ENCODE measurements around the gene AGAP5. TPM values are rescaled to one million over a fixed set of nuclear protein-coding genes. Genes with fewer than 3 reads are reported as not detected.
"Not testable (repeated sequence)": the region's sequence is repeated elsewhere in the genome, so short reads cannot be mapped to it uniquely, and the experiment has no call there.

Gene AGAP5
- total RNA-seq, 1 experiment from 2014 or later: 14.3 TPM

GRCh38 chr10:73668378-73668777, 29.5 kb downstream of the AGAP5 start:
- H3K27ac Mint-ChIP-seq (ENCODE audit: unreplicated experiment); H3K4me1 Mint-ChIP-seq (ENCODE audit: low read depth, unreplicated experiment); CTCF ChIA-PET; H3K36me3 Mint-ChIP-seq (ENCODE audit: insufficient read depth, unreplicated experiment); H3K9me3 Mint-ChIP-seq (ENCODE audit: unreplicated experiment); intact Hi-C loops (cut with micrococcal nuclease; ENCODE audit: unreplicated experiment); BruUV-seq (replicated peaks); H3K36me3 ChIP-seq (ENCODE audit: control insufficient read depth, insufficient read depth, low read length); H3K4me1 ChIP-seq; H3K4me3 Mint-ChIP-seq (ENCODE audit: unreplicated experiment); H3K27me3 ChIP-seq (replicated peaks; ENCODE audit: control insufficient read depth, insufficient read depth, low read length); POLR2A ChIA-PET; H3K9me3 ChIP-seq; H3K27me3 Mint-ChIP-seq (ENCODE audit: insufficient read depth, unreplicated experiment); DNase-seq; H3K4me3 ChIP-seq (ENCODE audit: low read depth, low read length): not testable (repeated sequence)

GRCh38 chr10:73666153-73666809, 31.6 kb downstream of the AGAP5 start:
- H3K4me1 Mint-ChIP-seq (ENCODE audit: low read depth, unreplicated experiment); H3K9me3 Mint-ChIP-seq (ENCODE audit: unreplicated experiment); H3K4me3 ChIP-seq (ENCODE audit: low read depth, low read length); DNase-seq; H3K4me3 Mint-ChIP-seq (ENCODE audit: unreplicated experiment); H3K36me3 Mint-ChIP-seq (ENCODE audit: insufficient read depth, unreplicated experiment); H3K4me1 ChIP-seq; POLR2A ChIA-PET; H3K27me3 Mint-ChIP-seq (ENCODE audit: insufficient read depth, unreplicated experiment); H3K9me3 ChIP-seq; H3K27me3 ChIP-seq (replicated peaks; ENCODE audit: control insufficient read depth, insufficient read depth, low read length); H3K27ac Mint-ChIP-seq (ENCODE audit: unreplicated experiment); H3K36me3 ChIP-seq (ENCODE audit: control insufficient read depth, insufficient read depth, low read length); BruUV-seq (replicated peaks); intact Hi-C loops (cut with micrococcal nuclease; ENCODE audit: unreplicated experiment); CTCF ChIA-PET: not testable (repeated sequence)

GRCh38 chr10:73665581-73665980, 32.3 kb downstream of the AGAP5 start:
- H3K9me3 ChIP-seq; BruUV-seq (replicated peaks); H3K27me3 Mint-ChIP-seq (ENCODE audit: insufficient read depth, unreplicated experiment); H3K4me3 ChIP-seq (ENCODE audit: low read depth, low read length); H3K9me3 Mint-ChIP-seq (ENCODE audit: unreplicated experiment); H3K36me3 ChIP-seq (ENCODE audit: control insufficient read depth, insufficient read depth, low read length); H3K27ac Mint-ChIP-seq (ENCODE audit: unreplicated experiment); POLR2A ChIA-PET; H3K27me3 ChIP-seq (replicated peaks; ENCODE audit: control insufficient read depth, insufficient read depth, low read length); CTCF ChIA-PET; H3K36me3 Mint-ChIP-seq (ENCODE audit: insufficient read depth, unreplicated experiment); H3K4me3 Mint-ChIP-seq (ENCODE audit: unreplicated experiment); H3K4me1 ChIP-seq; H3K4me1 Mint-ChIP-seq (ENCODE audit: low read depth, unreplicated experiment); DNase-seq; intact Hi-C loops (cut with micrococcal nuclease; ENCODE audit: unreplicated experiment): not testable (repeated sequence)

GRCh38 chr10:73664156-73665040, 33.5 kb downstream of the AGAP5 start:
- H3K9me3 ChIP-seq; H3K4me1 Mint-ChIP-seq (ENCODE audit: low read depth, unreplicated experiment); BruUV-seq (replicated peaks); POLR2A ChIA-PET; CTCF ChIA-PET; H3K27me3 Mint-ChIP-seq (ENCODE audit: insufficient read depth, unreplicated experiment); DNase-seq; H3K4me3 Mint-ChIP-seq (ENCODE audit: unreplicated experiment); H3K4me1 ChIP-seq; H3K9me3 Mint-ChIP-seq (ENCODE audit: unreplicated experiment); H3K36me3 ChIP-seq (ENCODE audit: control insufficient read depth, insufficient read depth, low read length); intact Hi-C loops (cut with micrococcal nuclease; ENCODE audit: unreplicated experiment); H3K4me3 ChIP-seq (ENCODE audit: low read depth, low read length); H3K36me3 Mint-ChIP-seq (ENCODE audit: insufficient read depth, unreplicated experiment); H3K27me3 ChIP-seq (replicated peaks; ENCODE audit: control insufficient read depth, insufficient read depth, low read length); H3K27ac Mint-ChIP-seq (ENCODE audit: unreplicated experiment): not testable (repeated sequence)

- CTCF ChIA-PET; POLR2A ChIA-PET; intact Hi-C loops (cut with micrococcal nuclease; ENCODE audit: unreplicated experiment); H3K4me3 Mint-ChIP-seq (ENCODE audit: unreplicated experiment); H3K36me3 Mint-ChIP-seq (ENCODE audit: insufficient read depth, unreplicated experiment); H3K9me3 ChIP-seq; H3K4me3 ChIP-seq (ENCODE audit: low read depth, low read length); H3K4me1 ChIP-seq; H3K27me3 Mint-ChIP-seq (ENCODE audit: insufficient read depth, unreplicated experiment); H3K27me3 ChIP-seq (replicated peaks; ENCODE audit: control insufficient read depth, insufficient read depth, low read length); H3K9me3 Mint-ChIP-seq (ENCODE audit: unreplicated experiment); H3K27ac Mint-ChIP-seq (ENCODE audit: unreplicated experiment); H3K4me1 Mint-ChIP-seq (ENCODE audit: low read depth, unreplicated experiment); H3K36me3 ChIP-seq (ENCODE audit: control insufficient read depth, insufficient read depth, low read length); DNase-seq; BruUV-seq (replicated peaks): not testable (repeated sequence)
These were observed 34.3 kb downstream of the AGAP5 start for GRCh38 chr10:73663621-73664020.

- H3K27me3 ChIP-seq (replicated peaks; ENCODE audit: control insufficient read depth, insufficient read depth, low read length); DNase-seq; H3K36me3 ChIP-seq (ENCODE audit: control insufficient read depth, insufficient read depth, low read length); H3K27ac Mint-ChIP-seq (ENCODE audit: unreplicated experiment); POLR2A ChIA-PET; H3K27me3 Mint-ChIP-seq (ENCODE audit: insufficient read depth, unreplicated experiment); H3K9me3 Mint-ChIP-seq (ENCODE audit: unreplicated experiment); H3K4me3 Mint-ChIP-seq (ENCODE audit: unreplicated experiment); CTCF ChIA-PET; H3K4me1 Mint-ChIP-seq (ENCODE audit: low read depth, unreplicated experiment); H3K4me3 ChIP-seq (ENCODE audit: low read depth, low read length); H3K4me1 ChIP-seq; H3K9me3 ChIP-seq; H3K36me3 Mint-ChIP-seq (ENCODE audit: insufficient read depth, unreplicated experiment); intact Hi-C loops (cut with micrococcal nuclease; ENCODE audit: unreplicated experiment); BruUV-seq (replicated peaks): not testable (repeated sequence)
These were observed 35.2 kb downstream of the AGAP5 start for GRCh38 chr10:73662705-73663104.

Measured in Caco-2 (cell line).